ENCODE results near the gene TMEM200B.

- peak; percentile 78 for TF ChIP-seq CTCF (IDR thresholded peaks at IDR 0.05)
- no peak for TF ChIP-seq EZH2 (IDR thresholded peaks at IDR 0.05; ENCODE audit: borderline replicate concordance, insufficient read depth, low read depth, low read length, poor library complexity, severe bottlenecking)
Observed at GRCh38 chr1:29120947-29121485, 2.7 kb downstream of the TMEM200B start.

Measured in B cell (primary cell).